ENCODE data around the gene FOXN3. TPM values are rescaled to one million over a fixed set of nuclear protein-coding genes. Genes with fewer than 3 reads are reported as not detected.

Gene FOXN3
- total RNA-seq, 1 donor from 2014 or later: 122 TPM

DNA sequence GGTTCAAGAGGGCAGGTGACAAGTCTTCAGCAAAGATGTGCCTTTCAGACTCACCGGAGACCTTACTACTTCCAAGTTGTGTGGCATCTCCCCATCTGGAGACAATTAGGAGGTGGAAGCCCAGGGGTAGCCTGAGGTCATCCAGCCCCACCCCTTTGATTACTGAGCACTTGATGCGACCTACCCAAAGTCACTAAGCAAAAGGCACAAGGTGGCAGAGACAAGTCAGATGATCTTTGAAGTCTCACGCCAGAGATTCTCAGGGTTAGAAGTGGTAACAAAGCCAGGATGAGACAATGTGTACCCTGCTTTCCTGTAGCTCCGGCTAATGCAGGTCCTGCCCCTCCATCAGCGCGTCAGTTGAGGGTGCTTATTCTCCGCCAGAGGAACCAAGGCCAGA lies 1.4 kb upstream of the FOXN3 start:
- Mint-ChIP-seq H3K36me3 (ENCODE audit: low read depth, unreplicated experiment) (peaks cover 3% of the 10 kb centered on the region), H3K27ac (ENCODE audit: unreplicated experiment) (peak overlapping the region; percentile 67), H3K4me3 (ENCODE audit: unreplicated experiment) (peak overlapping the region; percentile 86), H3K9me3 (ENCODE audit: unreplicated experiment) (no peaks in the 10 kb centered on the region), H3K27me3 (ENCODE audit: low read depth, unreplicated experiment) (no peaks in the 10 kb centered on the region), H3K4me1 (ENCODE audit: low read depth, unreplicated experiment) (peaks cover 22% of the 10 kb centered on the region)
- peaks cover 7% of the 10 kb centered on the region for H4K20me1 ChIP-seq (ENCODE audit: insufficient read depth, low read length)
- H3K79me2 ChIP-seq (ENCODE audit: insufficient read depth, low read length): peaks cover 30% of the 10 kb centered on the region
- no peaks in the 10 kb centered on the region for H3K27me3 ChIP-seq (ENCODE audit: insufficient read depth, low read length)
- no peaks in the 10 kb centered on the region for H3K9me3 ChIP-seq (ENCODE audit: insufficient read depth, low read depth, low read length)
- H3K36me3 ChIP-seq (ENCODE audit: insufficient read depth, low read length): no peaks in the 10 kb centered on the region
- H3K4me1 ChIP-seq (ENCODE audit: insufficient read depth, low read length): peaks cover 25% of the 10 kb centered on the region
- FAIRE-seq (no peak), DNase-seq (ENCODE audit: low read depth) (no peak)
- no peak for TF ChIP-seq EZH2 (IDR thresholded peaks at IDR 0.05; ENCODE audit: insufficient read depth, low read length)
- TF ChIP-seq, protein P1, sequence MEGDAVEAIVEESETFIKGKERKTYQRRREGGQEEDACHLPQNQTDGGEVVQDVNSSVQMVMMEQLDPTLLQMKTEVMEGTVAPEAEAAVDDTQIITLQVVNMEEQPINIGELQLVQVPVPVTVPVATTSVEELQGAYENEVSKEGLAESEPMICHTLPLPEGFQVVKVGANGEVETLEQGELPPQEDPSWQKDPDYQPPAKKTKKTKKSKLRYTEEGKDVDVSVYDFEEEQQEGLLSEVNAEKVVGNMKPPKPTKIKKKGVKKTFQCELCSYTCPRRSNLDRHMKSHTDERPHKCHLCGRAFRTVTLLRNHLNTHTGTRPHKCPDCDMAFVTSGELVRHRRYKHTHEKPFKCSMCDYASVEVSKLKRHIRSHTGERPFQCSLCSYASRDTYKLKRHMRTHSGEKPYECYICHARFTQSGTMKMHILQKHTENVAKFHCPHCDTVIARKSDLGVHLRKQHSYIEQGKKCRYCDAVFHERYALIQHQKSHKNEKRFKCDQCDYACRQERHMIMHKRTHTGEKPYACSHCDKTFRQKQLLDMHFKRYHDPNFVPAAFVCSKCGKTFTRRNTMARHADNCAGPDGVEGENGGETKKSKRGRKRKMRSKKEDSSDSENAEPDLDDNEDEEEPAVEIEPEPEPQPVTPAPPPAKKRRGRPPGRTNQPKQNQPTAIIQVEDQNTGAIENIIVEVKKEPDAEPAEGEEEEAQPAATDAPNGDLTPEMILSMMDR (IDR thresholded peaks at IDR 0.05; ENCODE audit: insufficient read depth, low read depth, low read length): no peak
- H2AFZ ChIP-seq (ENCODE audit: low read depth, low read length): no peak overlapping the region
- H3K4me3 ChIP-seq (ENCODE audit: insufficient read depth, low read depth, low read length): no peak overlapping the region
- H3K9ac ChIP-seq (ENCODE audit: low read length): peak overlapping the region; percentile 89
- peak overlapping the region; percentile 91 for H3K4me2 ChIP-seq (ENCODE audit: low read length)
- no peak overlapping the region for H3K27ac ChIP-seq (ENCODE audit: low read depth, low read length)

DNA sequence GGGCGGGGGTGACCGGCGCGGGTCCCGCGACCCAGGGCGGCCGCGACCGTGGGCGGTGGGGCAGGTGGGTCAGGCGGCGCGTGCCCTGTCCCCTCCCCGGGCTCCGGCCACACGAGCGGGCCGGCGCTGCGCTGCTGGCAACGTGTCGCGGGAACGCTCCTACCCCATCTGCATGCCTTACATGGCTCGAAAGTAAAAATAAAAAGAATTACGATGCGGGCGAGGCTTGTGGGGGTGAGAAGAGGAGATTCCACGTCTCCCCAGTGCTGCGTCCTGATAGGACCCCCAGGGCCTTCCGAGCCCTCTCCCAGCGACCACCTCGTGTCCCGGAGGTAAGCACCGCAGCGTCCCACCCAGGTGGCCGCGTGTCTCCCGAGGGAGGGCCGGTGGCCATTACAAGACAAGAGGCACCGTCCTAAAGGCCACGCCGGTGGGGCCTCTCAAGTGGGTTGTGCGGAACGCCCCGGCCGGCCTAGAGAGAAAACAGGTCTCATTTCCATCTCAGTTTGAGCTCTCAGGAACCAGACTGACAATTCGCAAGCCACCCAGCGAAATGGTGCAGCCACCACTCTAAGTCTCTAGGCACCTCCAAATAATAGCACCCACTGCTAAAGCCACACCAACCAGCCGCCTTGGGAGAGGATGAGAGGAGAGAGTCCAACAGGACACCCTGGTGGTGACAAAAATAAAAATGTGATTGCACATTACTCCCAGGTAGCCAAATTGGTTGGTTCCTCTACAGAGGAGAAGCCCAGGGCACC lies 612 bp upstream of the FOXN3 start:
- Mint-ChIP-seq H3K27me3 (ENCODE audit: low read depth, unreplicated experiment) (no peaks in the 10 kb centered on the region), H3K4me1 (ENCODE audit: low read depth, unreplicated experiment) (peaks cover 16% of the 10 kb centered on the region), H3K36me3 (ENCODE audit: low read depth, unreplicated experiment) (peaks cover 5% of the 10 kb centered on the region), H3K27ac (ENCODE audit: unreplicated experiment) (peak overlapping the region; percentile 67), H3K4me3 (ENCODE audit: unreplicated experiment) (peak overlapping the region; percentile 86), H3K9me3 (ENCODE audit: unreplicated experiment) (no peaks in the 10 kb centered on the region)
- Histone ChIP-seq H3K4me1 (ENCODE audit: insufficient read depth, low read length) (peaks cover 23% of the 10 kb centered on the region), H3K27ac (ENCODE audit: low read depth, low read length) (peak overlapping the region; percentile 71), H3K9me3 (ENCODE audit: insufficient read depth, low read depth, low read length) (no peaks in the 10 kb centered on the region), H3K27me3 (ENCODE audit: insufficient read depth, low read length) (no peaks in the 10 kb centered on the region), H3K36me3 (ENCODE audit: insufficient read depth, low read length) (no peaks in the 10 kb centered on the region), H3K4me3 (ENCODE audit: insufficient read depth, low read depth, low read length) (peak overlapping the region; percentile 70), H3K4me2 (ENCODE audit: low read length) (peak overlapping the region; percentile 91), H3K79me2 (ENCODE audit: insufficient read depth, low read length) (peaks cover 37% of the 10 kb centered on the region), H4K20me1 (ENCODE audit: insufficient read depth, low read length) (peaks cover 15% of the 10 kb centered on the region), H2AFZ (ENCODE audit: low read depth, low read length) (peak overlapping the region; percentile 83), H3K9ac (ENCODE audit: low read length) (peak overlapping the region; percentile 89)
- FAIRE-seq: no peak
- TF ChIP-seq EZH2 (IDR thresholded peaks at IDR 0.05; ENCODE audit: insufficient read depth, low read length): no peak
- TF ChIP-seq, protein P1 (IDR thresholded peaks at IDR 0.05; ENCODE audit: insufficient read depth, low read depth, low read length): peak; percentile 34
- peak; percentile 35 for DNase-seq (ENCODE audit: low read depth)

All from astrocyte (in vitro differentiated cells and primary cell).